Renal cortex interstitium (tissue), 15 donors: ENCODE measurements around the gene TCP10L. TPM values are rescaled to one million over a fixed set of nuclear protein-coding genes. Genes with fewer than 3 reads are reported as not detected.
"Not testable (repeated sequence)": the region's sequence is repeated elsewhere in the genome, so short reads cannot be mapped to it uniquely, and the experiment has no call there.

Experiments used
- DNase-seq, 11 donors: peaks; one replicate each; pipeline ENCODE4 v3.0.0-alpha.2; 2013; ENCODE audit warnings: low read depth in 9 of 11, low spot score in 4 of 11; ENCODE audit errors: extremely low read depth in 1 of 11
- long read RNA-seq, 16 experiments: transcript quantifications; one replicate each; lab custom pipeline, GENCODE V29; 2026
- polyA plus RNA-seq, 3 donors: library from polyadenylated mRNA; unstranded; fragments of 120-200 nt; gene quantifications; one replicate each; pipeline ENCODE4 v1.2.1, GENCODE V29; 2013; ENCODE audit not compliant: insufficient read length in 3 of 3

The TCP10L gene
- 1 to 10 TPM; 1.6 to 3.1 (median 2.2) TPM for polyA plus RNA-seq
- long read RNA-seq, donor 1, result 0 reads
- long read RNA-seq, donor 2, result 0 reads
- long read RNA-seq, donor 3, result 0 reads
- long read RNA-seq, donor 4, result 0 reads
- long read RNA-seq, donor 5, result 0 reads
- long read RNA-seq, donor 6, result 0 reads
- long read RNA-seq, donor 7, result 0 reads
- long read RNA-seq, donor 8, result 0 reads
- long read RNA-seq, donor 9, result 0 reads
- long read RNA-seq, donor 10, result 0 reads
- long read RNA-seq, donor 11, result 0 reads
- long read RNA-seq, donor 12, result 0 reads
- long read RNA-seq, donor 13, result 0 reads
- long read RNA-seq, donor 14, result 0 reads
- long read RNA-seq, donor 15, result 0 reads
- long read RNA-seq, donor 16, result 0 reads

DNA sequence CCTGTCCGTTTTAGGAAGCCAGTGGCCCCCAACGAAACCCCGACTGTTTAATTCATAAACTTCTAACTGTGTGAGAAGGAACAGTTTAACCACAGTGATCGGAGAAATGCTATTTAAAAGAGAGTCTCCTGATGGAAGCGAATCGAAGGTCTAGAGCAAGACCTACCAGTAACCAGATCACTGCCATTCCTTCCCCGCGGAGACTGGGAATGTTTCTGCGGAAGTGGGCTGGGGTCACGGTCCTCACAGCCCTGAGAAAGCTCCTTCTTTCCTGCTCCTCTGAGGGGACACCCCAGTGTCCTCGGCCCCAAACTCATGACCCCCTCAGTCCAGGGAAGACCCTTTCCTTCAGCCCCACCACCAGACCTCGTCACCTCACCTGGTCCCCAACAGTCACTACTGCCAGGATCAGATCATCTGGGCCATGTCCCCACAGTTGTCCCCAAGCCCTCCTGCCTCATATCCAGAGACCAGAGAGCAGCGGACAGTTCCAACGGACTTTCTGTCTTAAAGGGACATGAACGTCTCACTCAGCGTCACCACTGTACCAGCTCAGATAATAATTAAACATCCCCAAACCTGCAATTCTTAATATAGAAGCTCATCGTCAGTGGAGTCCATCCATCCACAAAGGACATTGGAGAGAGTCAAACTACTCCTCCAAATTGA, at the start of gene TCP10L:
TSS of gene TCP10L (minus strand) at position 482 of the 669 bp plus-strand sequence. CDS start 1,219 bp downstream, outside the sequence.
- DNase-seq, result no peak

- DNase-seq, result no peak
Observed at GRCh38 chr21:32626621-32627196, 41.4 kb upstream of the TCP10L start.

DNA sequence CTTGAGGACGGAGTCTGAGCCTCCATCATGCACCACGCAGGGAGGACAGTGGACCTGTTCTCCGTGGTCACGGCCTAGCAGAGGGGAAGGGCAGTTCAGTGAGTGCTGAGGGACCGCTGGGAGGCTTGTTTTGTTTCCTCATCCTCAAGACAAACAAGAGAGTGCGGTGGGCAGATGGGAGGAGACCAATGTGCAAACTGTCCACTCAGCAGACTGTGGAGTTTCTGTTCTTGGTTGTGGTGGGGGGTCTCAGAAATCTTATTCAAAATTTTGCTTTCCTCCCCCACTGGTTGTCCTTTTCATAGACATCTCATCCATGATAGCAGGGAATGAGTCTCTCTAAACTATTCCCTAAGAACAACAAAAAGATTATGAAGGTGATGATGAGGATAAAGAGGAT, 32.9 kb upstream of the TCP10L start:
- not testable (repeated sequence) for DNase-seq

DNA sequence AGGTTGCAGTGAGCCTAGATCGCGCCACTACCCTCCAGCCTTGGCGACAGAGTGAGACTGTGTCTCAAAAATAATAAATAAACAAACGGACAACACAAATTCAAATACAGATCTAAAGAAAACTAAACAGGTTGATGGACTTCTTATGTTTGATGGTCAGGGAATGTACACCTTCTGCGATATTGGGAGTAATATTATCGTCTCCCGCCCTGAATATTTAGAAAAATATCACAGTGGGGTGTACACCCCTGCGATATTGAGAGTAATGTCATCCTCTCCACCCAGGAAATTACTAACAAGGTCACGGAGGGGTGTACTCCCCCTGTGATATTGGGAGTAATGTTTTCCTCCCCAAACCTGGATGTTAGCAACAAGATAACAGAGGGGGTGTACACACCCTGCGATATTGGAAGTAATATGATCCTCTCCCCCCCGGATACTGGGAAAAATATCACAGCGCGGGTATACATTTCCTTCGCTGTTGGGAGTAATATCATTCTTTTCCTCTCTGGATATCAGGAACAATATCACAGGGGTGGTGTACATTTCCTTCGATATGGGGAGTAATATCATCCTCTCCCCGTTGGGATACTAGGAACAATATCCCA, 28.2 kb upstream of the TCP10L start:
- no peak for DNase-seq

DNA sequence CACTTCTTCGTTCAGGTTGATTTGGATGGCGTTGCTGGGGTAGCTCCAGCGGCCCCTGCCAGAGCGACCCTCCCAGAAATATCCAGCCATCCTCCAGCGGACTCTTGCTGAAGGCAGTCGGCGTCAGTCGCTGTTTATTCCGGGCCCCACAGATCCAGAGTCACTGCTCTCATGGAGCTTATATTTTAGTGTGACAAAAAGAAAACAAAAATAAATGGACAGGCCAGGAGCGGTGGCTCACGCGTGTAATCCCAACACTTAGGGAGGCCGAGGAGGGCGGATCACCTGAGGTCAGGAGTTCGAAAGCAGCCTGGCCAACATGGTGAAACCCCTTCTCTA, 27.6 kb upstream of the TCP10L start:
- DNase-seq, result no peak

DNA sequence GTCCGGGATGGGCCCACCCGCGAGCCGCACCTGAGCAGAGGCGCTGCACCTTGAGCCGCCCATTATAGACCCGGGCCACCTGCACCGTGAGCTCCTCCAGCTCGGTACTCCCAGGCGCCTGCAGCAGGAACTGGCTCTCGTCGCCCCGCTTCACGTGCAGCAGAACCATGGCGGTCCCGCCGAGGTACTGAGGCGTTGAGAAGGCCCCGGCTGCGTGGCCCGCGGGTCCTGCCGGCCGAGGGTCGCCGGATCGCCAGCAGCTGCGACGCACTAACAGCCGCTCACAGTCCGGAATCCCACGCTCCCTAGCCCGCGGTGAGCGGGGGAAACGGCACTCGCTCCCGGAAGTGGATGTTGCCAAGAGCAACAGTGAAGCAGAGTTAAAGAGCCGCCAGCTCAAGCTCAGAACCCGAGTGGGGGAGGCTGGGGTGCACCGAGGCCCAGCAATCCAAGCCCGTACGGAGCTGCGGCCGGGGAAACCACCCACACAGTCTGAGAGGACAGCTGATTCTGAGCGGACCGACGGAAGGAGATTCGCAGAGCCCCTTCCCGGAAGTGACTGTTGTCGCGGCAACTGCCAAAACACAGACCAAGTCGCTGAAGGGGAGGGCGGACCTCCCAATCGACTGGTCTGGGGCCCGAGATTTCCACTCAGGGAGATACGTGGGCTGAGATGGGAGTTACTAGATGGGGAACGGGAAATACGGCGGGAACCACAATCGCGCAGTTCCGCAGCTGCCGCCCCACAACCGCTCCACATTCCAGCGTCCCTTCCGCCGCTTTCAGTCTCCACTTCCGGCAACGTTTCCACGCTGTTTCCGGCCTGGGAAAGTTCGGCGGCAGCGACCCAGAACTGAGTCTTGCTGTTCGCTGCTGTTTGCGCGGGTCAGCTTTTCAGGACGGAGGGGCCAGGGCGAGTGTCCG, 27.0 kb upstream of the TCP10L start, which contains the start of gene CFAP298:
TSS of gene CFAP298 (minus strand) at position 303 of the 924 bp plus-strand sequence. CDS start at position 169, 134 bp downstream.
- DNase-seq, result peak; percentile 82 to 92 (median 90)

- DNase-seq, result no peak
Observed at GRCh38 chr21:32611471-32611997, 26.2 kb upstream of the TCP10L start.

- DNase-seq, result not testable (repeated sequence)
Observed at GRCh38 chr21:32610940-32611339, 25.6 kb upstream of the TCP10L start.

DNA sequence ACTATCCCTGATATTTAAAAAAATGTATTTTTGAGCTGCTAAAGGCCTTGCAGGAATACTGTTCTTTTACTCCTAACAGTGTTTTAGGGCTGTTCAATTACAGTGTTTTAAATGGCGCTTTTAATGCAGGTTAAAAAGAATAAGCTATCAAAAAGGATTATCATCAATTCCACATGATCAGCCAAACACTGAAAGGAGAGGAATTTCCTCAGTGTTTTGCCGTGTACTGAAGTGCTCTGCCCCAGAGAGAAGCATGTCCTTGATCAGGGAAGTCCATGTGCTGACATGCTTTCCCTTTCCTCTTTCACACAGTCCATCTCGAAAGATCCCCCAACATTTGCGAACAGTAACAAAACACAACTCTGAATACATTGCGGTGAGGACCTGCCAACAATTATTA, 23.5 kb upstream of the TCP10L start:
- DNase-seq, result no peak

GRCh38 chr21:32605469-32605868, 20.1 kb upstream of the TCP10L start:
- no peak for DNase-seq

DNA sequence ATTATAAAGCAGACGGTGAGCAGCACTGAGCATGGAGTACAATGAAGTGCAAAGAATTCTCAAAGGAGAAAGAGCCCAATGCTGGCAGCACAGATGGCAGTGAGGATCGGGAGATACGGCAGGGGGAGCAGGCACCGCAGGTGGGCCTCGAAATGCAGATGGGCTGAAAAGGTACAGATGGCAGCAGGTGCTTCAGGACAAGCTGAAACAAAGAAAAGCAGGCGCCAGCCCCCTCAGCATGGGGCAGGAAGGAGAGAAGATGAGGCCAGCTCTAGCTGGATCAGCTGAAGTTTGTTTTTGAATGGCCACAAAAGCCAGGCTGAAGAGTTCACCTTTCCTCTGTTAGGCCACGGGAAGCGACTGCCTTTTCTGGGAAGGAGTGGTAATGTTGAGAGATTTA, 19.1 kb upstream of the TCP10L start:
- DNase-seq, result no peak

GRCh38 chr21:32603131-32603530, 17.8 kb upstream of the TCP10L start:
- DNase-seq, result no peak

DNA sequence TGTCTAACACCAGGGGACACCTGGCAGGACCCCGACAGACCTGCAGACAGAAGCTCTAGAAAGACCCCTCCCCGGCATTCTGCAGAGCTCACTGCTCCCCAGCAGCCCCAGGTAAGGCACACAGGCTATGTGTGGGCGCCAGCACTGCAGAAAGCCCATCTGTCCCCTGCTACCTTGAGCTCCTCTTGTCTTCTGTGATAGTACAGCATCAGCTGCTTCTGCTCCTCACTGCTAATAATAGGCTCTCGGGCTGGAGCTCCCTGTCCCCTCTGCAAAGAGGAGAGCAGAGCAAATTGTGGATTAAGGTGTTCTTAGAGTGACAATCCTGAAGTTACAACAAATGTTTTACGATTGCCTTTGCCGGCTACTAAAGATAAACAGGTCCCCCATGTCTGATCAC, 16.8 kb upstream of the TCP10L start:
- no peak for DNase-seq

- DNase-seq, result no peak
Observed at GRCh38 chr21:32599526-32599925, 14.2 kb upstream of the TCP10L start.

DNA sequence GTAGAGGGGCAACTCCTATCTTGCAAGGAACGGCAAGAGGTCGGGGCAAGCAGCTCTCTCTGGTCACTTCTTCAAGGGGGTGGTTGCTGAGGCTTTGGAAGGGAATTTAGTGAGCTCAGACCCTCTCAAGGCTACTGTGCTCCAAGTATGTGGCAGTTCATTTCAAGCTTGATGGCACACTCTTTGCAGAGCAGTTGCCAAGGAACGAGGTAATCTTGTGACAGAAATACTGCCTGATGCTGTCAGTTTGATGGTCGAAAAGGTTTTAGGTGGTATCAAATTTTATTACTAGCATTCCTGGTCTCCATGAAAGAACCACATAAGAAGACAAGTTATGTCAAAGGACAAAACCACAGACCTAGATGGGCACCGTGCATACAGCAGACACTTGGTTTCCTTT, 13.8 kb upstream of the TCP10L start:
- peak in 9 of 11 donors; percentile 26 to 79 (median 46) for DNase-seq

DNA sequence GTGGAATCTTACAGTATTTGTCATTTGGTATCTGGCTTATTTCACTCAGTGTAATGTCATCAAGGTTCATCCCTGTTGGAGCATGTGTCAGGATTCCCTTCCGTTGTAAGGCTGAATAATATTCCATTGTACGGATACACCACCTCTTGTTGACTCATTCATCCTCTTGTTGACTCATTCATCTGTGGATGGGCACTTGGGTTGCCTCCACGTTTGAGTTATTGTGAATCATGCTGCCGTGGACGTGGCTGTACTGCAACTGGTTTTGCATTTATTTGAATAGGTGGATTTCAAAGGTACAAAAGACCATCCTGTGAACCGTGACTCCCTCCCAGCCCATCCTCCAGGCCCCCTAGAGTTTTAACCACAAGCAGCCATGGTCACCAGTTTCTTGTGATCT, 11.9 kb upstream of the TCP10L start:
- DNase-seq, result no peak

GRCh38 chr21:32595431-32595830, 10.1 kb upstream of the TCP10L start:
- no peak for DNase-seq

- DNase-seq, result no peak
Observed at GRCh38 chr21:32593690-32594089, 8.4 kb upstream of the TCP10L start.
